HG03521 (cell line): Measurements from ENCODE around the gene ARHGEF4.

Experiments used
- ATAC-seq: cut with Tn5 transposase; IDR thresholded peaks from one replicate; pipeline ENCODE4 v1.9.1; 2021; ENCODE audit warnings: mild to moderate bottlenecking, moderate library complexity; ENCODE audit not compliant: unreplicated experiment

ARHGEF4 gene

GRCh38 chr2:131008967-131009366 lies 172.3 kb downstream of the ARHGEF4 start:
- no peak for ATAC-seq

GRCh38 chr2:131009713-131010475 lies 173.2 kb downstream of the ARHGEF4 start:
- no peak for ATAC-seq

DNA sequence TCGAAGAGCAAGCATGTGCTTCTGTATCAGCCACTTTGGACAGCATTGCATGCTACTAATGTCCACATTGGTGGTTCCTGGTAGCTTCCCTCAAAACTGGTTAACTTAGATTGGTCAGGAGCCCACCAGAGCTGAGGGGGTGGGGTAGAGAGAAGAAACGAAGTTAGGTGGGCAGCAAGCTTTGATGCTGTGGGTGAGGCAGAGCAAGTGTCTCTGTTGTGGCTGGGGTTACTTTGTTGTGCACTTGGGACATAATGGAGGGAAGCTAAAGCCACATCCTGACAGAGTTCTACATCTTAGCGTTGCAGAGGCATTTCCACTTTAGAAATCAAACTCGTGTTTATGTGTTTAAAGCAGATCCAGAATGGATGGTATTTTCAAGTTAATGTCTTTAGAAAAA lies 173.9 kb downstream of the ARHGEF4 start:
- no peak for ATAC-seq

DNA sequence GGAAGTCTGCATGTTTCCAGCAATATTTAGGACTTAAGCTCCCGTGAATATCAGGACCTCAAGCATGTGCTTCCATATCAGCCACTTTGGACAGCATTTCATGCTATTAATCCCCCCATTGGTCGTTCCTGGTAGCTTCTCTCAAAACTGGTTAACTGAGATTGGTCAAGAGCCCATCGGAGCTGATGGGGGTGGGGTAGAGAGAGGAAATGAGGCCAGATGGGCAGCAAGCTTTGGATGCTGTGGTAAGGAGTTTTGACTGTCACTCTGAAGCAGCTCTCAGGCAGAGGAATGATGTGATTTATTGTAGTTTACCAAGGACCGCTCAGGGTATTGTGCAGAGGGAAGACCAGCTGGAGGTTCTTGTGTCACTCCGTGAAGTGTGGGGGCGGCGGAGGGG lies 174.8 kb downstream of the ARHGEF4 start:
- ATAC-seq, result no peak

DNA sequence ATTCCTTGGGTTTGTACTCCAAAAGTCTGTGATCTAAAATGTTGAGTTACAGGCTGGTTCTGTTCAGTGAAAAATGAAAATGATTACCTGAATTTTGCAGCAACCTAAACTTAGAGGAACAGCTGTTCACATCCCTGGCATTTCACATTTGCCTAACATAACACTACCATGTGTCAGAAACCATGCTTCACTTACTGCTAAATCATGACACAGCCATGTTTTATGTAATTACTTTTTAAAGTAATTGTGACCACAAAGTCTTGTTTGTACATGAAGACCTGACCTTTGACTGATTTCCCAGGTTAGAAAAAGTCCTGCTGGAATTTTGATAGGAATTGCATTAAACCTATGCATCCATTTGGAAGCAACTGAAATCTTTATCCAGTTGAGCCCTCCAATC lies 177.4 kb downstream of the ARHGEF4 start:
- ATAC-seq, result no peak

DNA sequence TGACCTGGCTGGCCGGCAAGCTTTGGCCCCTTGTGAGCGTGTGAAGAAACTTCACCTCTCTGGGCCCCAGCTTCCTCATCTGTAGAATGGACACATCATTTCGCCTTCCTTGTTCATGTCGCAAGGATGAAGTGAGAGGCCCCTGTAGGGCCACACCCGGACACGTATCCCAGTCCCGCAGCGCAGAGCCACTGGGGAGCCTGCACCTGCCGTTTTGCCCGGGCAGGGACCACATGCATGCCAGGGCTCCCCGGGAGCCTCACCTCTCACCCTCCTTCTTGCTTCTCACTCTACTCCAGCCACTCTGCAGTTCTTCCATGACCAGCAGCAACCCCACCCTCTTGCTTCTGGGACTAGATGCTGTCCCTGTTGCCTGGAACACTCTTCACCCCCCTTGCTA lies 179.1 kb downstream of the ARHGEF4 start:
- no peak for ATAC-seq

- ATAC-seq, result no peak
Measured at GRCh38 chr2:131016826-131017741, 180.4 kb downstream of the ARHGEF4 start.

- no peak for ATAC-seq
Measured at GRCh38 chr2:131022731-131023130, 186.0 kb downstream of the ARHGEF4 start.

DNA sequence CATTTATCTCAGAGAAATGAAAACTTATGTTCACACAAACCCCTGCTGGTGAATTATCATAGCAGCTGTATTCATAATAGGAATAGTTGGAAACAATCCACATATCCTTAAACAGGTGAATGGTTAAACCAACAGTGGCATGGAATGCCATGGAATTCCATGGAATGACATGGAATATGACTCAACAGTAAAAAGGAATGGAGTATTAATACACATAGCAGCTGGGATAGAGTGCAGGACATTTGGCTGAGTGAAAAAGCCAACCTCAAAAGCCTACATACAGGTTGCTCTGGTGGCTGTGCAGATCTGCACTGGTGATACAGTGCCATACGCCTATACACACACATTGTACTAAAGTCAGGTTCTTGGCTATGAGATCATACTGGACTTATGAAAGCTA lies 187.0 kb downstream of the ARHGEF4 start:
- no peak for ATAC-seq

GRCh38 chr2:131026919-131027318 lies 190.2 kb downstream of the ARHGEF4 start:
- ATAC-seq, result no peak

GRCh38 chr2:131027566-131028528 lies 191.1 kb downstream of the ARHGEF4 start:
- no peak for ATAC-seq

- ATAC-seq, result no peak
Measured at GRCh38 chr2:131029812-131030211, 193.1 kb downstream of the ARHGEF4 start.

DNA sequence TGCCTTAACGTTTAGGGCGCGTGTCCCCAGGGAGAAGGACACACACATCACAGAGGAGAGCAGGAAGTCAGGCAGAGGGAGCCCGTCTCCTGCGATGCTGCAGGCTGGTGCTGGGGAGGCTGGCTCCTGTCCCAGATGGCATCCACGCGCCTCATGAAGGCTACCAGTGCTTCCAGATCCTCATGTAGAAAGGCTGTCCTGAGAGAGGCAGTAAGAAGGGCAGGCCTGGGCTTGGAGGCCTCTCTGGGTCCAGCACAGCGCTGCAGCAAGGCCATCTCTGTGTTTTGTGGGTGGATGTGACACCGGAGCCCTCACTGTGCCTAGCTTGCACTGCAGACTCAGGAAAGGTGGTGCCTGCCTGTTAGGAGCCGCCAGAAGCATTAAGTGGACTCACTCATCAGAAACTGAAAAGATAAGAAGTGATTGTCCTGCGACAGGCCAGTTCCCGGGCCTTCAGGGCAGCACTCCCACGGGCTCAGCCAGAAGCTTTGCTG lies 193.8 kb downstream of the ARHGEF4 start:
- no peak for ATAC-seq

DNA sequence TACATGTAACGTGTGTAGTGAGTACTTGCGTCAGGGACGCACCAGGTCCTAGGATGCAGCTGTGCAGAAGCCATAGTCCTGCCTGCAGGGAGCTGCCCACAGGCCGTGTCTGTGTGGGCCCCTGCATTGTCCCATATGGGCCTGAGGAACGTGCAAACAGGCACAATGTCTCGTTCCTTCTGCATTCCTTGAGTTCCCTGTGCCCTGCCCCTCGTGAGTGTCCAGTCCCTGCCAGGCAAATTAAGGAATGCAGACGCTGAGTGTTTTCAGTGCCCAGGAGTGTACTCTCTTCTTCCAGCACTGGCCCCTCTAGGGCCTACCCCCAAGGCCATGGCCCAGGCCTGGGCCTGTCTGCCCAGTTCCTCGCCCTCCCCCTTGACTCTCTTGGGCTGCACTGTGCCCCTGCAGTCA lies 194.7 kb downstream of the ARHGEF4 start:
- no peak for ATAC-seq

DNA sequence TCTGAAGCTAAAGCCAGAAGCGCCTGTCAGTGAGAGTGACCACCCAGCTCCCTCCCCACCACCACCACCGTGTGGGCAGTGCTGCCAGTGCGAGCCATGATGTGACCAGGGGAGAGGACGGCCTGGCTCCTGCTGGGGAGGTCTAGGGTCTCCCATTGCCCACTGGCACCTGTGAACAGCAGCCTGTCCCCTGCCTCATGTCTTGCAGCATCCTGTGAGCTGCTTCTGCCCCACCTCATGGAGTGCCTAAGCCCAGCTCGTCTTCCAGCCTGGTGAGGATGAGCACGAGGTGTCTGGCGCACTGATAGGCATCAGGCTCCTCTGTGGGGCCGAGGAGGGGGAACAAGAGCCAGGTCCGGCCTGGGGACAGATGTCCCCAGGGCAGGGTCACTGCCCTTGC lies 195.2 kb downstream of the ARHGEF4 start:
- no peak for ATAC-seq

- no peak for ATAC-seq
Measured at GRCh38 chr2:131032393-131032836, 195.7 kb downstream of the ARHGEF4 start.

DNA sequence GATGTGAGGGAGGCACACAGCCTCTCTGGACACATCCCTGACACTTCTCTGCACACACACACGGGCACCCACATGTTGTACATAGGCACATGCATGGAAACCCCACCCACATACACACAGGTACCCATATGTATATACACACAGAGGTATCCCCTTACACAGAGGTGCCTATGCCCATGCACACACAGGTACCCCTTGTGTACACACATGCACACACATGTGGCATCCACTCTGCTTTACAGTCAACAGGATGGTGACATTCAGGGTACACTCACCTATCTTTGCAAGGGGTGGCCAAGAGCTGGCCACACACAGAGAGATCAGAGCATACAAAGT lies 197.0 kb downstream of the ARHGEF4 start:
- no peak for ATAC-seq

DNA sequence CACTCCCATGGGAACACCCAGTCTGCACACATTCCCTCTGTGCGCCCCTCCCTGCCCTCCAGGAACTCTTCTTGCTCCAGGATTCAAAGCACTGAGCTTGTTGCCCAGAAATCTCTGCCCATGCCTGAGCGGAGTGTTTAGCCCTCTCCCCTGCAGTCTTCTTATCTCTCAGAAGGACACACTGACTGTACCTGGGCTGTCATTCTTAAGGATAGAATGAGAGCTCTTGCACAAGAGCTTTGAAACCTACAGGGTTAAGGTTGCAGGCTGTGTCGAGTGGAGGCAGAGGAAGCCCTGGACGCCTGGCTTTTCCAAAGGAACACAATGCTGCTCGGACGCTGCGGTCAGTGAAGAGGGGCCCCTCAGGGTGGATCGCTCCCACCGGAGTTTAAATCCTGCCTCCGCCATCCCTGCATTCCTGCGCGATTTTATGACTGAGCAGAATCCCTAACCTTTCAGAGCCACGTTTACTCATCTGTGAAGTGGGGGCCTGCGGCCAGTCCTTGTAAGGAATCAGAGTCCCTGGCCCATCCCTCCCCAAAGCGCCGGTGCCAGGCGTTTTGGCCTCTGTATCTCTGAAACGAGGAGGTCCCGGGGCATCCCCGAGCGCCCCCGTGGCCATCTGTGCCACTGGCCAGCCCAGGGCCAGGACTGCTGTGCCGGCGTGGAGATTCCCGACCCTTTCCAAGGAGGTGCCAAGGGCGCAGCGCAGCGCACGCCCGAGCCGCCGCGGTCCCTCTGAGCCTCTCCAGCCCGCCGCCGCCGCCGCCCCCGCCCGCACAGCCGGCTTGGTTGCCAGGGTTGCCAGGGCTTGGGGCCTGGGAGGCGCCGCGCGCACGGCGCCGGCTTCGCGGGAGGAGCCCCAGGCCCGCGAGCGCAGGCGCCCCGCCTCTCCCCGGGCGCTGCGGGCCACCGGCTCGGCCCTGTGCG lies 197.7 kb downstream of the ARHGEF4 start:
- ATAC-seq, result no peak

- no peak for ATAC-seq
Measured at GRCh38 chr2:131035112-131035825, 198.6 kb downstream of the ARHGEF4 start.
